Liver (tissue), 3 donors: ENCODE results near the gene DIPK2A.

Experiments
- EGR1 ChIP-seq, 2 donors: IDR thresholded peaks; 2 replicates each; pipeline ENCODE4 v1.6.1; 2016 to 2018; ENCODE audit warnings: antibody characterized with exemption in 2 of 2, low read depth in 2 of 2
- JUND ChIP-seq, 2 donors: IDR thresholded peaks; 2 replicates each; pipeline ENCODE4 v1.6.1; 2016; ENCODE audit warnings: antibody characterized with exemption in 2 of 2
- RAD21 ChIP-seq, 2 donors: IDR thresholded peaks; 2 replicates each; pipeline ENCODE4 v1.6.1; 2016; ENCODE audit warnings: antibody characterized with exemption in 2 of 2, mild to moderate bottlenecking in 2 of 2
- YY1 ChIP-seq: IDR thresholded peaks from 2 replicates; pipeline ENCODE4 v1.6.1; 2016; ENCODE audit warnings: antibody characterized with exemption, mild to moderate bottlenecking
- TF ChIP-seq, protein P1 (sequence below): fragments of 150-350 bp; IDR thresholded peaks from 2 replicates; pipeline ENCODE4 v1.5.1; 2017; ENCODE audit warnings: improper control_type of control experiment, low read depth, low read length; ENCODE audit not compliant: missing input control
- TF ChIP-seq, protein P2 (sequence below): IDR thresholded peaks from 2 replicates; pipeline ENCODE4 v1.6.1; 2016; ENCODE audit warnings: antibody characterized with exemption, mild to moderate bottlenecking
- TF ChIP-seq, protein P3 (sequence below): IDR thresholded peaks from 2 replicates; pipeline ENCODE4 v1.6.1; 2016; ENCODE audit warnings: antibody characterized with exemption
- donor health status: healthy.
- donor health status: healthy.

DNA sequence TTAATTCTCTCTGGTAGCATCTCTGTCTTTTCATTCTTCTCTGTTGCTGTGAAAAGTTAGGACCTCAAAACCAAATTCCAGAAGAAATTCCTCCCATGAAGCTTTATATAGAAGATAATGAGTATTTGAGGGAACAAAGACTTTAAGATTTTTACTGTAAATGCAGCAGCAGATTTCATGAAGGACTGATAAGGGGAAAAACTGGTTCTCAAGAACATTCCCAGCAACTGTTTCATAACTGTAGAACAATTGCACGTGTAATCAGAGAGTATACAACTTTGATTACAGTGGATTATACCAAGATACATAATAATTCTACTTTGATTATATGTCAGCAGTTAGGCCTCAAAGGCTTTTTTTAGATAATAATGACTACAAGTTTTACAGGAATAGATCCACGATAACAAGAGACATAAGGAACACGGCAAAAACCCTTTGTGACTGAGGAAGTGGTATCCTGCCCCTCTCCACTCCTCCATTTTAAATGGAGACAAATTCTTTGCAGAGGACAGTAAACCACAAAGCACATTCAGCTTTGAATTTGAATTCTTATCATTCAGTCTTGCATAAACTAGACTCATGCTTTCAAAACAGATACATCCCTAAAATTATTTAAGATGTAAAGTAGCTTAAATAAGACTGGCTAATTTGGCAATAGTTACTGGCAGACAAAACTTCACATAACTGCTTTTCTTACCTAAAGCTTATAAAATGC is 42.9 kb upstream of the DIPK2A start:
- TF ChIP-seq, protein P1, sequence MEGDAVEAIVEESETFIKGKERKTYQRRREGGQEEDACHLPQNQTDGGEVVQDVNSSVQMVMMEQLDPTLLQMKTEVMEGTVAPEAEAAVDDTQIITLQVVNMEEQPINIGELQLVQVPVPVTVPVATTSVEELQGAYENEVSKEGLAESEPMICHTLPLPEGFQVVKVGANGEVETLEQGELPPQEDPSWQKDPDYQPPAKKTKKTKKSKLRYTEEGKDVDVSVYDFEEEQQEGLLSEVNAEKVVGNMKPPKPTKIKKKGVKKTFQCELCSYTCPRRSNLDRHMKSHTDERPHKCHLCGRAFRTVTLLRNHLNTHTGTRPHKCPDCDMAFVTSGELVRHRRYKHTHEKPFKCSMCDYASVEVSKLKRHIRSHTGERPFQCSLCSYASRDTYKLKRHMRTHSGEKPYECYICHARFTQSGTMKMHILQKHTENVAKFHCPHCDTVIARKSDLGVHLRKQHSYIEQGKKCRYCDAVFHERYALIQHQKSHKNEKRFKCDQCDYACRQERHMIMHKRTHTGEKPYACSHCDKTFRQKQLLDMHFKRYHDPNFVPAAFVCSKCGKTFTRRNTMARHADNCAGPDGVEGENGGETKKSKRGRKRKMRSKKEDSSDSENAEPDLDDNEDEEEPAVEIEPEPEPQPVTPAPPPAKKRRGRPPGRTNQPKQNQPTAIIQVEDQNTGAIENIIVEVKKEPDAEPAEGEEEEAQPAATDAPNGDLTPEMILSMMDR: no peak
- TF ChIP-seq EGR1 (IDR thresholded peaks at IDR 0.05; ENCODE audit: low read depth in 2 of 2) (no peak), YY1 (no peak), RAD21 (IDR thresholded peaks at IDR 0.05) (no peak), JUND (IDR thresholded peaks at IDR 0.05) (no peak)
- TF ChIP-seq, protein P2, sequence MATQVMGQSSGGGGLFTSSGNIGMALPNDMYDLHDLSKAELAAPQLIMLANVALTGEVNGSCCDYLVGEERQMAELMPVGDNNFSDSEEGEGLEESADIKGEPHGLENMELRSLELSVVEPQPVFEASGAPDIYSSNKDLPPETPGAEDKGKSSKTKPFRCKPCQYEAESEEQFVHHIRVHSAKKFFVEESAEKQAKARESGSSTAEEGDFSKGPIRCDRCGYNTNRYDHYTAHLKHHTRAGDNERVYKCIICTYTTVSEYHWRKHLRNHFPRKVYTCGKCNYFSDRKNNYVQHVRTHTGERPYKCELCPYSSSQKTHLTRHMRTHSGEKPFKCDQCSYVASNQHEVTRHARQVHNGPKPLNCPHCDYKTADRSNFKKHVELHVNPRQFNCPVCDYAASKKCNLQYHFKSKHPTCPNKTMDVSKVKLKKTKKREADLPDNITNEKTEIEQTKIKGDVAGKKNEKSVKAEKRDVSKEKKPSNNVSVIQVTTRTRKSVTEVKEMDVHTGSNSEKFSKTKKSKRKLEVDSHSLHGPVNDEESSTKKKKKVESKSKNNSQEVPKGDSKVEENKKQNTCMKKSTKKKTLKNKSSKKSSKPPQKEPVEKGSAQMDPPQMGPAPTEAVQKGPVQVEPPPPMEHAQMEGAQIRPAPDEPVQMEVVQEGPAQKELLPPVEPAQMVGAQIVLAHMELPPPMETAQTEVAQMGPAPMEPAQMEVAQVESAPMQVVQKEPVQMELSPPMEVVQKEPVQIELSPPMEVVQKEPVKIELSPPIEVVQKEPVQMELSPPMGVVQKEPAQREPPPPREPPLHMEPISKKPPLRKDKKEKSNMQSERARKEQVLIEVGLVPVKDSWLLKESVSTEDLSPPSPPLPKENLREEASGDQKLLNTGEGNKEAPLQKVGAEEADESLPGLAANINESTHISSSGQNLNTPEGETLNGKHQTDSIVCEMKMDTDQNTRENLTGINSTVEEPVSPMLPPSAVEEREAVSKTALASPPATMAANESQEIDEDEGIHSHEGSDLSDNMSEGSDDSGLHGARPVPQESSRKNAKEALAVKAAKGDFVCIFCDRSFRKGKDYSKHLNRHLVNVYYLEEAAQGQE: no peak
- TF ChIP-seq, protein P3, sequence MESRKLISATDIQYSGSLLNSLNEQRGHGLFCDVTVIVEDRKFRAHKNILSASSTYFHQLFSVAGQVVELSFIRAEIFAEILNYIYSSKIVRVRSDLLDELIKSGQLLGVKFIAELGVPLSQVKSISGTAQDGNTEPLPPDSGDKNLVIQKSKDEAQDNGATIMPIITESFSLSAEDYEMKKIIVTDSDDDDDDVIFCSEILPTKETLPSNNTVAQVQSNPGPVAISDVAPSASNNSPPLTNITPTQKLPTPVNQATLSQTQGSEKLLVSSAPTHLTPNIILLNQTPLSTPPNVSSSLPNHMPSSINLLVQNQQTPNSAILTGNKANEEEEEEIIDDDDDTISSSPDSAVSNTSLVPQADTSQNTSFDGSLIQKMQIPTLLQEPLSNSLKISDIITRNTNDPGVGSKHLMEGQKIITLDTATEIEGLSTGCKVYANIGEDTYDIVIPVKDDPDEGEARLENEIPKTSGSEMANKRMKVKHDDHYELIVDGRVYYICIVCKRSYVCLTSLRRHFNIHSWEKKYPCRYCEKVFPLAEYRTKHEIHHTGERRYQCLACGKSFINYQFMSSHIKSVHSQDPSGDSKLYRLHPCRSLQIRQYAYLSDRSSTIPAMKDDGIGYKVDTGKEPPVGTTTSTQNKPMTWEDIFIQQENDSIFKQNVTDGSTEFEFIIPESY: no peak
